Measurements from ENCODE around the gene EIF4E3.

EIF4E3 gene

GRCh38 chr3:71685686-71686085 is 39.5 kb downstream of the EIF4E3 start:
- DNase-seq: no peak

DNA sequence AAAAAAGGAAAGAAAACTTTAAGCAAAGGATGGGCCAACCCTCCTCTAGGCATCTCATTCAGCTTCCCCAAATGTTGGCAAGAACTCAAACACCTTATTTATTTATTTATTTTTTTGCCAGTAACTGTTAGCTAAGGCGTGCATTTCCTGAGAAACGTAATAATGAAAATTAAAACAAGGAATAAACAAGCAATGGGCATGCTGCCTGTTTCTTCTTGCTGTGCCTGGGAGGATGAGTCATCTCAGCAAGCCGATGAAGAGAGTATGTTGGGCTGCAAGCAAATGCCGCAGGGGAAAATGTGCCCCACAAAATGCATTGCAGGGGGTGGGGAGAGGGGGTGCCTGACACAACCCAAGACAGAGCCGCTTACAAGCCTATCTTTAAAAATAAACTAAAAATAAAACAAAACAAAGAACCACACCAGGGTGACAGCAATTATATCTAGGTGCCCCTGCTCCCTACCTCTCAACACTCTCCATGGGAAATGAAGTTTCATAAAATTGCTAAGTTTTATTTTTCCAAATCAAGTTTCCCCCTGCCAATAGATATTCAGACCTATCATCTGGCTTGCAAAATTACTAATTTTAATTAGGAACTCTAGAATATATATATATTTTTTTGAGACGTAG is 40.3 kb downstream of the EIF4E3 start:
- DNase-seq: no peak

GRCh38 chr3:71684046-71684756 is 41.0 kb downstream of the EIF4E3 start:
- no peak for DNase-seq

- DNase-seq: no peak
These were observed 44.0 kb downstream of the EIF4E3 start for GRCh38 chr3:71681224-71681668.

DNA sequence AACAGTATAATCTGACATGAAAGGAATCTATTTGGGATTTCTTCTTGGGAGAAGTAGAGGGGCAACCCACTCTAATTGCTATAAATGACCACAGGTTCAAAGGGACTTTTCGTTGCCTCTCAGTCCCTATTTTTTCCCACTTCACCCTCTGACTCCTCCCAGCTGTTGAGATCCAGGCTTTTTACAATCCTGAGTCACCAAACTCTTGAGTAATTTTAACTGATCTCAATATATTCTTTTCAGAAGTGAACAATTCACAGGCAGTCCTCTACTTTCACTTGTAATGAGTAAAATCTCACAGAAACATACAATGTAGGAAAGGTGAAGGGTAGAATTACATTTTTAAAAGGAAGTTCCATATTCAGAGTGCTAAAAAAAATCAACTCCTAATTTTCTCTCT is 44.6 kb downstream of the EIF4E3 start:
- no peak for DNase-seq

DNA sequence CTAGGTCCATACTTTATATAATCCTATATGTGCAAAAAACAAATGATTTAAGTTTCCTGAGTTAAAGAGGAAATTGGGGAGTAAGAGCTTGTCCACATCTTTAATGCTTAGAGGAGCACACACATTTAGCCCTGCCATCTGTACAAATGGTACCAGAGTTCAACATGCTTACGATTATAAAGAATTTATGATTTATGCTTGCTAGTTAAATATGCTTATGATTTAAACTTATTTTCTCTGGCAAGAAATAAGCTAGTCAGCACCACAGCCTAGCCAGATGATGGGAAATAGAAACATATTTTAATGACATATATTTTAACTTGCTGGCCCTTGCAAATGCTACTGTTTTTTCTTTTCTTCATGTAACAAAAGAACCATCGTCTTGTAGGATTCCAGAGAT is 48.3 kb downstream of the EIF4E3 start:
- no peak for DNase-seq

DNA sequence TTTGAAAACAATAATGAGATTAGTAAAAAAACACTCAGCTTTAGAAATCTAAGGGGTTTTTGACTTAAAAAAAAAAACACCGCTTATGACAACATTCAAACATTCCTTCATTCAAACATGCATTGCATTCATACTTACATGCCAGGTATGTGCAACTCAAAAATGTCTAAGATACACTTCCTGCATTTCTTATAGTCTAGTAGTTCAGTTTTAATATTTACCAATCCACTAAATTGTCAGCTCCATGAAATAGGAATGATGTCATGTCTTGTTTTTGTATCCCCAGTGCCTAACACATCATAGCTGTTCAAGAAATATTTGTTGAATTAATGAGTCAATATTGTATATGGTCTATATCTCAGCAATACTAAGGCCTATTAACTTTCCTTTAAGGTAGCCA is 51.7 kb downstream of the EIF4E3 start:
- no peak for DNase-seq

- DNase-seq: no peak
These were observed 52.4 kb downstream of the EIF4E3 start for GRCh38 chr3:71672807-71673206.

DNA sequence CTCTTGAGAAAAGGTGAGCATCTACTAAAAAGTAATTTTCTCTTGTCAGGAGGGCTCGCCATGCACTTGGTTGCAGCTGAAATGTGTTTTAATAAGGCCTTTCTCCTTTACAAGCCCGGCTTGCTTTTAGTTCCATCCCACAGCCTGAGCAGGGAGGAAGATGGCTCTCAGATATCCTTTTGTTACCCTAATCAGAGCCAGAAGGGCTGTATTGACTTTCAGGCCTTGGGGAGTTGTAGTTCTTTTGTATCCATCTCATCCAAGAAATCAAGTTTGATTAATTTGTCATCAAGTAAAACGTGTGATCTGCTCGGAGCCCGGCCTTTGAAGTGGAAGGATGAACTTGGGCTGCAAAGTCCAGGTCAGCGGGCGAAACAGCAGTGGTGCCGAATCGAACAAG is 52.9 kb downstream of the EIF4E3 start:
- no peak for DNase-seq

- DNase-seq: no peak
These were observed 53.9 kb downstream of the EIF4E3 start for GRCh38 chr3:71671216-71671845.

DNA sequence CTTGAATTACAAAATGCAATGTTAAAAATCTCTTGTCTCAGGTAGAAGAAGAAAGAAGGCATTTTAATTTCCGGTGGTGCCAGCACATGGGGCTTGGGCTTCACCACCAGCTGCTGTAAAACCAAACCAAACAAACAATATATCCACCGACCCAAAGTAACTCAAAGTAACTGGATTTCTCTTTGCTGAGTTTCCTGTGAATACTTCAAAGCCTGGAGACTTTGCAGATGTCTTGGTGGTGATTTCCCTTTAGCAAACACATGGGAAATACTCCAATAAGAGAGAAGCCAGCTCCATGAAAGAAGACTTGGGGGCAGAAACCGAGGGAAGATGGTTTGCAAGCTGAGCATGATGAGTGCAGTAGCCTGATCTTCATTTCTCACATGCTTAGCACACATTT is 62.6 kb downstream of the EIF4E3 start:
- DNase-seq: no peak

DNA sequence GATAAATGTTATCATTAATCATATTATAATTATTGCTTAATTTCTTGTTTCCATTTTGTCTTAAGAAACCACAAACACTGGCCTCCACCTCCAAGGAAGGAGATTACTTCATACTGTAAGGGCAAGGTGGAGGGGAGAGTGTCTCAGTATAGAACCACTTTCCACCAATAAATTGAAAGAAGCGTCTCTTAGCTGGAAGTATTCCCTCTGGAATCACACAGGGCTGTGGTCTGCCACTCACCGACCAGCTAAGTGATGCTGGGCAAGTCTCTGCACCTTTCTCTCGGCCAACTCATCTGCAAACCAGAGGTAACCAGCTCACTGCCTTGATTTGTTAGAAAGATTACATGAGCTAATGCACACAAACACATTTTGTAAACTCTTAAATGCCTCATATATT is 63.1 kb downstream of the EIF4E3 start:
- no peak for DNase-seq

- no peak for DNase-seq
These were observed 65.2 kb downstream of the EIF4E3 start for GRCh38 chr3:71659864-71660591.

- no peak for DNase-seq
These were observed 67.2 kb downstream of the EIF4E3 start for GRCh38 chr3:71657831-71658530.

DNA sequence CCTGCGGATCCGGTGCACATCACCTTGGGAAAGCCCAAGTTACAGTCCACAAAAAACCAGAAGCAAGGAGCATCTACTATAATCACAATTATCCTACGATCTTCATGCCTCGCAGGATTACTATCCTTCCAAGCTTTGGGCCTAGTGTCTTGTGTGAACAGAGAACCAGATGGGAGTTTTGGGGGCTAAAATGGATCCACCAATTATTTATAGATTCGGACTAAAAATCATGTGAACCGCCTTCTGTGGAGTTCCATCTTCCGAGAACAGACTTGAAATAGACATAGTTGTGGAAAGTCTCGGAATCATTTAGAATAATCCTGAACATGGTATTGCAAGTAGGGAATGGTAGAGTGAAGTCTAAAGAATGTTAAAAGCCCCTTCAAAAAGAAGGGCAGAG is 70.1 kb downstream of the EIF4E3 start:
- no peak for DNase-seq

DNA sequence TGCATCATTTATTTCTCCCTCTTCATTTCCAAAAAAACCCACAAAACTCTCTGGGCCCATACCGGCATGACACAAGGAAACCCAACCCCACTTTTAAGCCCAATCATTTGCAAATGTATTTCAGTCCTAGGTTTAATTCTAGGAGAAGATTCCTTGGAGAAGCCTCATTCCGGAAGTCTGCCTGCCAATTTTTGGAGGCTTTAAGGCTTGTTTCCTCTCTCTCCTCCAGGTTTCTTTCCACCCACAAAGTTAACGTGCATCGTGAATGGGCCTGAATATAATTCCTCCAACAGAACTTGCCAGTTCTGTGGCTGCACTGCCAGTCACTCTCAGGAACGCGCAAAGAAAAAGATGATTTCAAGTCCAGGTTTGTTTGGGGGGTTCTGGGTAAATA is 71.8 kb downstream of the EIF4E3 start:
- no peak for DNase-seq

DNA sequence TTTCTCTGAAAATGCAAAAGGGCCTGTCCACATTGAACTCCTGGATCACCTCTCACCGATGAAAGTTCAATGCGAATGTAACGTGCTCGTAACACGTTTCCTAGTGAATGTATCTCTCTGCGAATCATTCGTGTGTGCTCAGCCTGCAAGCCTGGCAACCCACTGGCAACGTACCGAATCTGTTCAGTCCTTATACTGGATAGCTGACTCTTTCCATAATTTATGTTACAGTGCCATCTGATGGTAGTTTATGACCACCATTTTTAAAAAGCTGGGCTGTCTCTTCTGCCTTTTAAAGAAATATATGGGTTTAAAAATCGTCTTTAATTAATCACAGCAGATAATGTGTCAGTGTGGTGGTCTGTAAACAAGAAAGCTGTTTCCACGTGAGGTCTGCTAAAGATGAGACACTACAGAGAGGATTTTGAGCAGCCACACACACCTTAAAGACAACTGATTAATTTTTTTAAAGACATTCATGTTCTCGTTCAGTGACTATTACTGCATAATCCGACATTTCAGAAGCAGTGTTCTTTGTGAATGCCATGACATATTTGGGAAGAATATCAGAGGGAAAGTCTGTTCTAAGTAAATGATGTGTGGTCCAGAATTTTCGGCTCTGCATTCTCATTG is 72.3 kb downstream of the EIF4E3 start:
- DNase-seq: peak; percentile 59

DNA sequence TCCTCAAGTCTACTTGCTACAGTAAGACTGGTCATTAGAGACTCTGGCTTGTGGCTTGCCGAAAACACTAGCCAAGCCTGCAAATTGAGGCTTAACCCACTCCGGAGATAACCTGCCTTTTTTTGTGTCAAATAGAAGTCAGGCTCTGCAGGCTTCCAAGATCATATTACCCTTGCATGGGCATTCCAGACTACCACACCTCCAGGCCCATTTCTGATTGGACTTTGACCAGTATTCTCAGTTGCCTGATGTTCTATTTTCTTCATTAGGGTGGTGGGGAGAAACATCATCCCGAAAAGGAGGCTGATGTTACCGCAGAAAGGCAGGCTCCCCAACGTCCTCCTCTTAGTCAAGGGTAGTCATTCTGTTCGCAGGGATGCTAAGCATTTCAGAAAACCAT is 73.6 kb downstream of the EIF4E3 start:
- DNase-seq: no peak

DNA sequence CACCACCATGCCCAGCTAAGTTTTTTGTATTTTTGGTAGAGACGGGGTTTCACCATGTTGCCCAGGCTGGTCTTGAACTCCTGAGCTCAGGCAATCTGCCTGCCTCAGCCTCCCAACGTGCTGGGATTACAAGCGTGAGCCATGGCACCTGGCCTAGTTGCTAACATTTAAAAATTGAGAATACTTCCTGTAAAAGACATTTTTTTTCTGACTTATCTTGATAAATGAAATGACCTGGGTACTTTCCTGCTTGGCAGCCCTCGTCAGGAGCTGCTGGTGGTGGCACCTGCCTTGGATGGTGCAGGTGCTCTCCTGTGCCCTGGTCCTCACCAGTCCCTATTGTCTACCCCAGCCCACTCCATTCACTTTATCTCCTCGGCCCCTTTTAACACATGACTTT is 74.8 kb downstream of the EIF4E3 start:
- DNase-seq: no peak

DNA sequence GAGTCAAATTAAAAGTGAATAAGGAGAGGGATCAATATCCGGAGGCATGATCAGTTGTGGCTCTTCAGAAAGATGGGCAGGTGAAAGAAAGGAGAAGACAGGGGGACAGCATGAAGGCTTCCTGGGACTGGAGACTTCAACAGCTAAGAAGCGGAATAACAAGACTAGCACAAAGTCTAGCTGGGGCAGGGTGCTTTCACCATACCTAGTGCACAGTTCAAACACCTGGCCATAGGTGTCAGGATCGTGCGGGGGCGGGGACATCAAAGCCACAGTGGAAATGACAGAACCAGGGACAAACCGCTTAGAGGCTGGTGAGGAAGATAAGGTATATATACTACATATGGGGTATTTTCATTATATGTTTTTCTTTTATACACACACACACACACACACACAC is 75.4 kb downstream of the EIF4E3 start:
- peak; percentile 1 for DNase-seq

GRCh38 chr3:71647751-71648150 is 77.5 kb downstream of the EIF4E3 start:
- DNase-seq: no peak

DNA sequence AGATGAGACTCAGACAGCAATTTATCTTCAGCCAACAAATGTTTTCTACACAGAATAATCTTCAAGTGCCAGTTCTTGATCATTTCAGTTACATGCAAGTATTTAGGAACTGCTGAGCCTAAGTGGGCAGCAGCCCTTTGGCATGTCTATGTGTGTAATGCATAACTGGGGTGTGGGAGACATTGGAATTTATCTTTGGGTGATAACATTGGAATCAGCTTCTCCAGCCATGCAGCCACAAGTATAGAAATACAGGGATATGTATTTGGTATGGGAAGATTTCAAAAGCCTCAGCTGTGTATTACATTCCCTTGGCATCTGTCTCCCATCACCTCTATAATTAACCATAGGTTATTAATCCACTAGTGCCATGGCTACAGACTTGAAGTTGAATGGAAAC is 78.2 kb downstream of the EIF4E3 start:
- no peak for DNase-seq

- DNase-seq: no peak
These were observed 80.1 kb downstream of the EIF4E3 start for GRCh38 chr3:71645140-71645539.
